GM06990 (cell line): ENCODE data around the gene RPH3AL.

ENCODE experiments used
- DNase-seq: peaks from one replicate; pipeline ENCODE4 v3.0.0-alpha.2; 2011; ENCODE audit not compliant: insufficient read length; ENCODE audit errors: extremely low read depth
- H3K27me3 ChIP-seq: replicated peaks from 2 replicates; pipeline ENCODE4 v1.6.0; 2011; ENCODE audit warnings: low read length; ENCODE audit not compliant: control insufficient read depth, insufficient read depth
- H3K36me3 ChIP-seq: 2 replicates; pipeline ENCODE4 v1.5.1; 2011; ENCODE audit warnings: low read length; ENCODE audit not compliant: control insufficient read depth, insufficient read depth
- H3K4me3 ChIP-seq: replicated peaks from 2 replicates; pipeline ENCODE4 v1.5.1; 2011; ENCODE audit warnings: low read depth, mild to moderate bottlenecking, control low read depth, low read length
- CTCF ChIP-seq: IDR thresholded peaks from 2 replicates; pipeline ENCODE4 v1.5.1; 2011; ENCODE audit warnings: low read length, control low read depth, mild to moderate bottlenecking, inconsistent platforms; ENCODE audit not compliant: insufficient read depth, poor library complexity, severe bottlenecking

The RPH3AL gene

GRCh38 chr17:306536-307294, 45.9 kb downstream of the RPH3AL start:
- no peak for TF ChIP-seq CTCF
- DNase-seq, result no peak
- no peak overlapping the region for H3K4me3 ChIP-seq
- H3K36me3 ChIP-seq, result no peaks in the 10 kb centered on the region
- H3K27me3 ChIP-seq, result peaks cover 2% of the 10 kb centered on the region

- TF ChIP-seq CTCF, result no peak
- DNase-seq, result no peak
- Histone ChIP-seq H3K4me3 (no peak overlapping the region), H3K36me3 (no peaks in the 10 kb centered on the region), H3K27me3 (peaks cover 2% of the 10 kb centered on the region)
Observed at GRCh38 chr17:306116-306515, 46.5 kb downstream of the RPH3AL start.

GRCh38 chr17:305090-305976, 47.3 kb downstream of the RPH3AL start:
- DNase-seq, result no peak
- no peak for TF ChIP-seq CTCF
- no peaks in the 10 kb centered on the region for H3K36me3 ChIP-seq
- no peak overlapping the region for H3K4me3 ChIP-seq
- H3K27me3 ChIP-seq, result peaks cover 2% of the 10 kb centered on the region

- TF ChIP-seq CTCF, result no peak
- H3K36me3 ChIP-seq, result no peaks in the 10 kb centered on the region
- H3K27me3 ChIP-seq, result peaks cover 2% of the 10 kb centered on the region
- H3K4me3 ChIP-seq, result no peak overlapping the region
- DNase-seq, result no peak
Observed at GRCh38 chr17:304461-304860, 48.1 kb downstream of the RPH3AL start.

- Histone ChIP-seq H3K4me3 (no peak overlapping the region), H3K27me3 (peaks cover 2% of the 10 kb centered on the region)
- TF ChIP-seq CTCF, result no peak
Observed at GRCh38 chr17:303168-303567, 49.4 kb downstream of the RPH3AL start.

More at GRCh38 chr17:303168-303567, 49.4 kb downstream of the RPH3AL start:
- DNase-seq, result no peak
- no peaks in the 10 kb centered on the region for H3K36me3 ChIP-seq
